ENCODE measurements around the gene ENOX2. TPM values are rescaled to one million over a fixed set of nuclear protein-coding genes. Genes with fewer than 3 reads are reported as not detected.
A peak's percentile ranks its signal among the peaks of the same experiment; 100 is the strongest.

ENOX2 gene
- total and polyA plus RNA-seq, 7 donors: 4.7 to 13.4 (median 10.5) TPM

DNA sequence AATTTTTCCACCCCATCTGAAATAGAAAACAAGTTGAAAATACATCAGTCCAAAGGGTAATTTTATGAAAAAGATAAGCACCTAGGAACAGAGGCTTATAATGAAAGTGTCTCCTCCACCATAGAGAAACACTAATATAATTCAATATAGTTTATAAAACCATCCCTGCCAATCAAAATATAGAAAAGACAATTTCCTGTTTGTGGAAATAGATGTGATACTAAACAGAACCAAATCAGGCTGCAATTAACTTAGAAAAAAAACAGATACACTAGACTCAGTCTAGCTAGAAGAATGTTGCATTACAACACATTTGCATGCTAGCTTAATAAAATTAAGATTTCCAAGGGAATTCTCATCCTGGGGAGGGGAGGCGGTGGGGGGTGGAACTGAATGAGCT is 68.2 kb downstream of the ENOX2 start:
- DNase-seq (no peak), ATAC-seq (no peak)
- no peaks in the 10 kb centered on the region for H3K4me1 ChIP-seq
- no peak overlapping the region for H3K27ac ChIP-seq
- no peak overlapping the region for H3K4me3 ChIP-seq
- intact Hi-C loops (cut with DNase I): no loop called here
- no peaks in the 10 kb centered on the region for H3K36me3 ChIP-seq (ENCODE audit: insufficient read depth in 1 of 2, low read depth in 1 of 2)
- H3K27me3 ChIP-seq (ENCODE audit: insufficient read depth in 3 of 3, low read length in 2 of 3): no peaks in the 10 kb centered on the region
- H3K9me3 ChIP-seq: no peaks in the 10 kb centered on the region
- TF ChIP-seq, protein P1, sequence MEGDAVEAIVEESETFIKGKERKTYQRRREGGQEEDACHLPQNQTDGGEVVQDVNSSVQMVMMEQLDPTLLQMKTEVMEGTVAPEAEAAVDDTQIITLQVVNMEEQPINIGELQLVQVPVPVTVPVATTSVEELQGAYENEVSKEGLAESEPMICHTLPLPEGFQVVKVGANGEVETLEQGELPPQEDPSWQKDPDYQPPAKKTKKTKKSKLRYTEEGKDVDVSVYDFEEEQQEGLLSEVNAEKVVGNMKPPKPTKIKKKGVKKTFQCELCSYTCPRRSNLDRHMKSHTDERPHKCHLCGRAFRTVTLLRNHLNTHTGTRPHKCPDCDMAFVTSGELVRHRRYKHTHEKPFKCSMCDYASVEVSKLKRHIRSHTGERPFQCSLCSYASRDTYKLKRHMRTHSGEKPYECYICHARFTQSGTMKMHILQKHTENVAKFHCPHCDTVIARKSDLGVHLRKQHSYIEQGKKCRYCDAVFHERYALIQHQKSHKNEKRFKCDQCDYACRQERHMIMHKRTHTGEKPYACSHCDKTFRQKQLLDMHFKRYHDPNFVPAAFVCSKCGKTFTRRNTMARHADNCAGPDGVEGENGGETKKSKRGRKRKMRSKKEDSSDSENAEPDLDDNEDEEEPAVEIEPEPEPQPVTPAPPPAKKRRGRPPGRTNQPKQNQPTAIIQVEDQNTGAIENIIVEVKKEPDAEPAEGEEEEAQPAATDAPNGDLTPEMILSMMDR (IDR thresholded peaks at IDR 0.05): no peak
- 71 to 97% (median 90%) methylated on average over 1 of the region's 1 CpG for WGBS, 3 donors

DNA sequence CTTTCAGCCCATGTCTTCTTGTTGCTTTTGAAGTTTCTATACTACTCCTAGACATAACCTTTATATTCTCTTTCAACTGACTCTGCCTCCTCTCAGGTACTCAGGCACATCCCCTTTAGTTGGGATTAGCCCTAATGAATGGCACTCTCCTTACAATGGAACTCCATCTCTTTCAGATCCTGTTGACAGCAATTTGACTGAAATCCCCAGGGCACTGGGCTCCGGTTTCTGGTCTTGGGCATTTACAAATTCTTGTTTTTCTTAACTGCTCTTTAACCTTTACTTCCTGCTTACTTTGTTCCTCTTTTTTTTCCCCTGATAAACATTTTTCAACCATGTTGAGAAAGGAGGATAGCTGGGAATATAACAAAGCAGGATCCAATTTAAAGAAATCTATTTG is 68.9 kb downstream of the ENOX2 start:
- Histone ChIP-seq H3K27ac (no peak overlapping the region), H3K4me1 (no peaks in the 10 kb centered on the region), H3K9me3 (no peaks in the 10 kb centered on the region), H3K27me3 (ENCODE audit: insufficient read depth in 3 of 3, low read length in 2 of 3) (no peaks in the 10 kb centered on the region), H3K36me3 (ENCODE audit: insufficient read depth in 1 of 2, low read depth in 1 of 2) (no peaks in the 10 kb centered on the region), H3K4me3 (no peak overlapping the region)
- ATAC-seq (no peak), DNase-seq (peak in 1 of 2 donors; percentile 37)
- WGBS, 3 donors: 16 to 72% (median 38%) methylated on average over 1 of the region's 1 CpG
- TF ChIP-seq, protein P1 (IDR thresholded peaks at IDR 0.05): no peak
- intact Hi-C loops (cut with DNase I): no loop called here

- Histone ChIP-seq H3K27ac (no peak overlapping the region), H3K36me3 (ENCODE audit: insufficient read depth in 1 of 2, low read depth in 1 of 2) (no peaks in the 10 kb centered on the region), H3K27me3 (ENCODE audit: insufficient read depth in 3 of 3, low read length in 2 of 3) (no peaks in the 10 kb centered on the region), H3K4me3 (no peak overlapping the region), H3K9me3 (no peaks in the 10 kb centered on the region), H3K4me1 (no peaks in the 10 kb centered on the region)
- TF ChIP-seq, protein P1 (IDR thresholded peaks at IDR 0.05): no peak
- DNase-seq: no peak
- WGBS, 3 donors: 96 to 100% (median 100%) methylated on average over 1 of the region's 1 CpG
- intact Hi-C loops (cut with DNase I): no loop called here
- ATAC-seq: no peak
These were observed 71.7 kb downstream of the ENOX2 start for GRCh38 chrX:130831347-130831722.

DNA sequence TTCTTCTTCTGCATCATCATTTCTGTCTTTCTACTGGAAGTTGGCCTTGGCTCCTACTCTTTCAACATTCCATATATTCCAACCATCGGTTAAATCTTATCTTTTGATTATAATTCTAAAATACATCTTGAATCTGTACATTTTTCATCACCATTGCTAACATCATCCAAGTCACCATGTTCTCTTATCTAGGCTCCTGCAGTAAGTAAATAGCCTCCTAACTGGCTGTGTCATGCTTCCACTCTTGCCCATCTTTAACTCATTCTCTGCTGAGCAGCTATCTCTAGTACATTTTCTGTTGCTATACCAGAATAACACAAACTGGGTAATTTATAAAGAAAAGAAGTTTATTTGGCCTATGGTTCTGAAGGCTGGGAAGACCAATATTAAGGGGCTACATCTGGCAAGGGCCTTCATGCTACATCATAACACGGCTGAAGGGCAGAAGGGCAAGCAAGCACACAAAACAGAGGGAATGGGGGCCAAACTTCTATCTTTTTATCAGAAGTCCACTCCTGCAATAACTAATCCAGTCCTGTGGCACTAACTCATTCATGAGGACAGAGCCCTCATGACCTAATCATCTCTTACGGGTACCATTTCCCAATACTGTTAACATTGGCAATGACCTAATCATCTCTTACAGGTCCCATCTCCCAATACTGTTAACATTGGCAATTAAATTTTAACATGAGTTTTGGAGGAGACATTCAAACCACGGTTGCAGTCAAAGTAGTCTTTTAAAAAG is 72.2 kb downstream of the ENOX2 start:
- DNase-seq (no peak), ATAC-seq (no peak)
- Histone ChIP-seq H3K9me3 (no peaks in the 10 kb centered on the region), H3K27ac (no peak overlapping the region), H3K4me3 (no peak overlapping the region), H3K27me3 (ENCODE audit: insufficient read depth in 3 of 3, low read length in 2 of 3) (no peaks in the 10 kb centered on the region), H3K4me1 (no peaks in the 10 kb centered on the region), H3K36me3 (ENCODE audit: insufficient read depth in 1 of 2, low read depth in 1 of 2) (no peaks in the 10 kb centered on the region)
- TF ChIP-seq, protein P1 (IDR thresholded peaks at IDR 0.05): no peak
- intact Hi-C loops (cut with DNase I): no loop called here
- WGBS, 3 donors: 78 to 96% (median 95%) methylated on average over 4 of the region's 4 CpGs

Data from psoas muscle (tissue), 8 donors.